Neuronal stem cell (in vitro differentiated cells): ENCODE results near the gene NMUR1.
A peak's percentile ranks its signal among the peaks of the same experiment; 100 is the strongest.

Experiments used
- DNase-seq: peaks from one replicate; pipeline ENCODE4 v3.0.0-alpha.2; 2013; ENCODE audit warnings: low spot score
- H2AFZ ChIP-seq: one replicate; pipeline ENCODE4 v1.6.1; 2013; ENCODE audit warnings: mild to moderate bottlenecking, low read length, inconsistent platforms
- H2AK5ac ChIP-seq: 2 replicates; pipeline ENCODE4 v1.6.1; 2013; ENCODE audit warnings: low read depth, mild to moderate bottlenecking, inconsistent platforms, low read length, moderate library complexity, mixed read lengths
- H2BK120ac ChIP-seq: 2 replicates; pipeline ENCODE4 v1.6.1; 2013; ENCODE audit warnings: low read depth, mild to moderate bottlenecking, inconsistent platforms, low read length, moderate library complexity, mixed read lengths
- H2BK12ac ChIP-seq: one replicate; pipeline ENCODE4 v1.6.1; 2013; ENCODE audit warnings: low read length, inconsistent platforms
- H2BK15ac ChIP-seq: 2 replicates; pipeline ENCODE4 v1.6.1; 2013; ENCODE audit warnings: mild to moderate bottlenecking, low read length, inconsistent platforms, mixed read lengths
- H2BK5ac ChIP-seq: one replicate; pipeline ENCODE4 v1.6.1; 2013; ENCODE audit warnings: inconsistent platforms, mild to moderate bottlenecking, low read length, moderate library complexity
- H3K14ac ChIP-seq: one replicate; pipeline ENCODE4 v1.6.1; 2013; ENCODE audit warnings: low read length, inconsistent platforms
- H3K18ac ChIP-seq: 2 replicates; pipeline ENCODE4 v1.6.1; 2013; ENCODE audit warnings: low read length, inconsistent platforms
- H3K23ac ChIP-seq: 2 replicates; pipeline ENCODE4 v1.6.1; 2013; ENCODE audit warnings: low read depth, mild to moderate bottlenecking, mixed read lengths, low read length, inconsistent platforms; ENCODE audit not compliant: poor library complexity
- H3K27ac ChIP-seq: replicated peaks from 3 replicates; pipeline ENCODE4 v1.5.1; 2013; ENCODE audit warnings: low read length, inconsistent platforms
- H3K27me3 ChIP-seq, 3 experiments: 2 replicates each; pipeline ENCODE4 v1.6.1; 2013; ENCODE audit warnings: low read length in 3 of 3, mild to moderate bottlenecking in 2 of 3, inconsistent platforms in 1 of 3, low read depth in 1 of 3, mixed read lengths in 1 of 3, moderate library complexity in 1 of 3; ENCODE audit not compliant: control insufficient read depth in 3 of 3, insufficient read depth in 3 of 3
- H3K36me3 ChIP-seq, 2 donors: replicated peaks in 1 of 2; 2 replicates each; pipeline ENCODE4 v1.6.1; 2013; ENCODE audit warnings: low read length in 2 of 2; ENCODE audit not compliant: control insufficient read depth in 2 of 2, insufficient read depth in 2 of 2
- H3K4ac ChIP-seq: 2 replicates; pipeline ENCODE4 v1.6.1; 2013; ENCODE audit warnings: inconsistent platforms, mild to moderate bottlenecking, low read length, moderate library complexity
- H3K4me1 ChIP-seq, 2 donors: 1 replicate in 1 of 2; 2 replicates in 1 of 2; pipeline ENCODE4 v1.6.1; 2013; ENCODE audit warnings: low read length in 2 of 2, low read depth in 1 of 2; ENCODE audit not compliant: control insufficient read depth in 2 of 2, insufficient read depth in 1 of 2
- H3K4me2 ChIP-seq: one replicate; pipeline ENCODE4 v1.6.1; 2013; ENCODE audit warnings: mild to moderate bottlenecking, low read length, inconsistent platforms; ENCODE audit not compliant: insufficient read depth, poor library complexity, severe bottlenecking
- H3K4me3 ChIP-seq, 2 donors: 2 replicates each; pipeline ENCODE4 v1.5.1; 2013; ENCODE audit warnings: low read length in 2 of 2, mild to moderate bottlenecking in 2 of 2, inconsistent platforms in 1 of 2, moderate library complexity in 1 of 2
- H3K79me1 ChIP-seq: one replicate; pipeline ENCODE4 v1.6.1; 2013; ENCODE audit warnings: low read depth, mild to moderate bottlenecking, inconsistent platforms, low read length, moderate library complexity
- H3K9ac ChIP-seq: one replicate; pipeline ENCODE4 v1.6.1; 2013; ENCODE audit warnings: mild to moderate bottlenecking, low read depth, low read length, inconsistent platforms; ENCODE audit not compliant: poor library complexity
- H3K9me3 ChIP-seq, 2 donors: replicated peaks in 1 of 2; 2 replicates each; pipeline versions ENCODE3 to v1.6.1; 2013; ENCODE audit warnings: low read length in 2 of 2, mild to moderate bottlenecking in 2 of 2, inconsistent platforms in 1 of 2, low read depth in 1 of 2, mixed read lengths in 1 of 2, moderate library complexity in 1 of 2; ENCODE audit not compliant: control insufficient read depth in 2 of 2, insufficient read depth in 1 of 2
- H4K8ac ChIP-seq: one replicate; pipeline ENCODE4 v1.6.1; 2013; ENCODE audit warnings: low read depth, mild to moderate bottlenecking, inconsistent platforms, low read length, moderate library complexity
- H4K91ac ChIP-seq: one replicate; pipeline ENCODE4 v1.6.1; 2013; ENCODE audit warnings: low read length, low read depth, mild to moderate bottlenecking, inconsistent platforms; ENCODE audit not compliant: poor library complexity
- WGBS, 2 donors: extraction: QIAGEN DNeasy Blood & Tissue Kit; methylation state at CpG; one replicate each; pipeline ENCODE4 v1.1.7; 2013; ENCODE audit warnings: missing lambda C conversion rate in 2 of 2, mixed read lengths in 1 of 2; ENCODE audit not compliant: insufficient read length in 2 of 2, insufficient replicate concordance in 1 of 2; ENCODE audit errors: extremely low coverage in 2 of 2; 5-methylcytosine and 5-hydroxymethylcytosine counted together

NMUR1 gene

GRCh38 chr2:231539991-231540390 lies 9.7 kb upstream of the NMUR1 start:
- Histone ChIP-seq H3K4me3 (no peak overlapping the region), H3K18ac (no peak overlapping the region), H3K14ac (no peak overlapping the region), H3K4me1 (peaks cover 1 to 10% of the 10 kb centered on the region in 2 donors), H3K9me3 (peaks cover 2 to 12% of the 10 kb centered on the region in 2 donors), H3K4me2 (no peak overlapping the region), H4K8ac (no peak overlapping the region), H3K27ac (no peak overlapping the region), H3K79me1 (no peaks in the 10 kb centered on the region), H2BK12ac (no peak overlapping the region), H3K27me3 (no peaks in the 10 kb centered on the region), H2BK15ac (no peak overlapping the region), H4K91ac (no peak overlapping the region), H3K9ac (no peak overlapping the region), H2BK5ac (no peak overlapping the region), H2BK120ac (no peak overlapping the region), H3K4ac (no peak overlapping the region), H3K23ac (no peak overlapping the region), H2AK5ac (no peak overlapping the region), H3K36me3 (no peaks in the 10 kb centered on the region), H2AFZ (peak overlapping the region; percentile 68)
- WGBS, 2 donors: no CpG with 5 or more reads among the region's 4 CpGs
- no peak for DNase-seq

DNA sequence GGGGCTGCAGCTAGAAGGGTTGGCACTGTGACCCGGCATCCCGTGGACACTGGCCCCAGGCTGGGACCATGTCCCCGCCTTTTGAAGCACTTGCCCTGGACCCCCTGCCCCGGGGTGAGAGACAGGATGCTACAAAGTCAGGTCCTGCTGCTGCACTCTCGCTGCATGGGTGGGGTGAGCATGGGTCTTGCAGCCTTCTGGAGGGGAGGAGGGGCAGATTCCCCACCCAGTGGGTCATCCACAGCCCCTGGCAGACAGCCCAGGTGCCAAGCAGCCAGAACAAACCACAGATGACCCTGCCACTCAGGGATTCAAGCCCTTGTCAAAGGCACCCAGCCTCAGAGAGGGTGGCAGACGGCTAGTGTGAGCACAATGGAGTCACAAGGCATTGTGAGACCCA lies 5.7 kb upstream of the NMUR1 start:
- H2AK5ac ChIP-seq: peak overlapping the region; percentile 68
- H3K18ac ChIP-seq: peak overlapping the region; percentile 72
- no CpG with 5 or more reads among the region's 6 CpGs for WGBS, 2 donors
- H3K27ac ChIP-seq: no peak overlapping the region
- H3K27me3 ChIP-seq: peaks cover 0 to 24% (median 0%) of the 10 kb centered on the region in 3 experiments
- no peaks in the 10 kb centered on the region for H3K36me3 ChIP-seq
- peaks cover 6 to 10% of the 10 kb centered on the region in 2 donors for H3K4me1 ChIP-seq
- H2BK15ac ChIP-seq: no peak overlapping the region
- H4K8ac ChIP-seq: no peak overlapping the region
- no peak overlapping the region for H4K91ac ChIP-seq
- H3K9ac ChIP-seq: no peak overlapping the region
- peak overlapping the region; percentile 74 for H2BK120ac ChIP-seq
- H2AFZ ChIP-seq: peak overlapping the region; percentile 21
- no peak for DNase-seq
- H3K4me2 ChIP-seq: no peak overlapping the region
- no peak overlapping the region for H2BK12ac ChIP-seq
- H2BK5ac ChIP-seq: no peak overlapping the region
- no peak overlapping the region for H3K4ac ChIP-seq
- H3K4me3 ChIP-seq: no peak overlapping the region
- H3K9me3 ChIP-seq: no peaks in the 10 kb centered on the region
- peak overlapping the region; percentile 90 for H3K23ac ChIP-seq
- peaks cover 2% of the 10 kb centered on the region for H3K79me1 ChIP-seq
- H3K14ac ChIP-seq: no peak overlapping the region

DNA sequence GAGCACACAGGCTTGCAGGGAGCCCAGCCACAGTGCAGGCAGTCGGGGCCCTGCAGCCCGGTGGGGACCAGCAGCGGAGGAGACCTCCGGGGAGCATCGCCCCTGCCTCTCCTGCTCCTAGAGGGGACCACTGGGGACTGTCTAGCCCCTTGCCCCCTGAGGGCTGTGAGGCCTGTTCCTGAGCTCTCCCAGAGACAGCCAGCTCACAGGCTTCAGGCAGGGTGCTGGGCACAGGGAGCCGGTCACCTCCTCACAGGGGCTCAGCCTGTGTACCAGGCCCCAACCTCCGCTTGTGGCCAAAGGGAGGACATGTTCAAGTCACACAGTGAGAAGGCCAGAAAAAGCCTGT lies 3.5 kb upstream of the NMUR1 start:
- Histone ChIP-seq H3K9me3 (no peaks in the 10 kb centered on the region), H2BK5ac (no peak overlapping the region), H3K4ac (peak overlapping the region; percentile 23), H2AK5ac (peak overlapping the region; percentile 92), H3K23ac (no peak overlapping the region), H3K4me3 (no peak overlapping the region), H2BK12ac (peak overlapping the region; percentile 46), H3K14ac (no peak overlapping the region), H4K91ac (no peak overlapping the region), H3K27ac (no peak overlapping the region), H3K79me1 (peaks cover 2% of the 10 kb centered on the region), H3K4me2 (no peak overlapping the region), H3K27me3 (peaks cover 2 to 44% (median 15%) of the 10 kb centered on the region in 3 experiments), H2BK15ac (peak overlapping the region; percentile 75), H2AFZ (no peak overlapping the region), H4K8ac (no peak overlapping the region), H3K36me3 (no peaks in the 10 kb centered on the region), H3K18ac (peak overlapping the region; percentile 71), H3K4me1 (peaks cover 0 to 5% of the 10 kb centered on the region in 2 donors), H3K9ac (peak overlapping the region; percentile 77), H2BK120ac (no peak overlapping the region)
- no peak for DNase-seq
- no CpG with 5 or more reads among the region's 7 CpGs for WGBS, 2 donors

- Histone ChIP-seq H3K79me1 (peaks cover 2% of the 10 kb centered on the region), H3K4me1 (peaks cover 0 to 5% of the 10 kb centered on the region in 2 donors), H3K9ac (no peak overlapping the region), H2BK15ac (peak overlapping the region; percentile 83), H3K9me3 (no peaks in the 10 kb centered on the region), H3K4me2 (peak overlapping the region; percentile 11), H3K27me3 (peaks cover 2 to 50% (median 18%) of the 10 kb centered on the region in 3 experiments), H2BK120ac (no peak overlapping the region), H3K36me3 (no peaks in the 10 kb centered on the region), H2BK12ac (peak overlapping the region; percentile 46), H3K27ac (no peak overlapping the region), H3K18ac (peak overlapping the region; percentile 76), H2AFZ (no peak overlapping the region), H4K8ac (no peak overlapping the region), H2AK5ac (peak overlapping the region; percentile 94), H3K23ac (no peak overlapping the region), H3K4ac (peak overlapping the region; percentile 23), H3K14ac (peak overlapping the region; percentile 38), H2BK5ac (peak overlapping the region; percentile 35), H4K91ac (no peak overlapping the region), H3K4me3 (no peak overlapping the region)
- DNase-seq: no peak
- no CpG with 5 or more reads among the region's 8 CpGs for WGBS, 2 donors
These were observed 3.0 kb upstream of the NMUR1 start for GRCh38 chr2:231533086-231533776.
